GM10266 (cell line): Measurements from ENCODE around the gene KRT10.

ENCODE experiments used
- DNase-seq: peaks from one replicate; pipeline ENCODE4 v3.0.0; 2012; ENCODE audit errors: extremely low spot score
- CTCF ChIP-seq: IDR thresholded peaks from 2 replicates; pipeline ENCODE4 v1.5.1; 2012; ENCODE audit warnings: mild to moderate bottlenecking, low read depth; ENCODE audit not compliant: control insufficient read depth, insufficient read depth; ENCODE audit errors: missing control alignments

Gene KRT10

DNA sequence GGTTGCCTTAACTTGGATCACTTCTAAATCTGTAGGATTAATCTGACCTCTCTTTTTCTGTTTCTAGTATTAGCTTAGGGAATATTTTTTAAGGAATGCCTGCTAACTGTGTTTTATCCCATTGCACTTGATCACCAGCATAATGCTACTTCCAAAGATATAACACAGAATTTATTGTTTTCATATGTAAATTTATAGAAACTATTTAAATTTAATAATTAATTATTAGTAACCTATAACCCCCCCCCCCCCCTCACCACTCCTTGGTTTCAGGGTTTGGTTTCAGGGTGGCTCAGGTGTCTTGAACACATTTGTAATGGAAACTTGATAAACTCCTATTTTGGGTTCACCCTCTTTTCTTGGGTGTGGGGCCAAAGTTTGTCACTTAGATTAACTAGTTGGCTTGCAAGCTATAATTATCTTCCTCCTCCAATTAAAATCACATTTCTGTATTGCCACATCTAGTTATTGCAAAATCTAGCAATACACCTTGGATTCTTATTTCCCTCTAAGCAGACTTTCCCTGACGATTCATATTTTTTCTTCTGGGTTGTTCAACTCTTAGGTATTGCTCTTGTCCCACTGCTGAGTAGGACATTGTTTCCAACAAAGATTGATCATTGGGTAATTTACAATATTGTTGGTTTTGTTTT is 26.3 kb upstream of the KRT10 start:
- no peak for TF ChIP-seq CTCF
- DNase-seq, result no peak

- no peak for TF ChIP-seq CTCF
- no peak for DNase-seq
Observed at GRCh38 chr17:40846515-40847144, 24.2 kb upstream of the KRT10 start.

DNA sequence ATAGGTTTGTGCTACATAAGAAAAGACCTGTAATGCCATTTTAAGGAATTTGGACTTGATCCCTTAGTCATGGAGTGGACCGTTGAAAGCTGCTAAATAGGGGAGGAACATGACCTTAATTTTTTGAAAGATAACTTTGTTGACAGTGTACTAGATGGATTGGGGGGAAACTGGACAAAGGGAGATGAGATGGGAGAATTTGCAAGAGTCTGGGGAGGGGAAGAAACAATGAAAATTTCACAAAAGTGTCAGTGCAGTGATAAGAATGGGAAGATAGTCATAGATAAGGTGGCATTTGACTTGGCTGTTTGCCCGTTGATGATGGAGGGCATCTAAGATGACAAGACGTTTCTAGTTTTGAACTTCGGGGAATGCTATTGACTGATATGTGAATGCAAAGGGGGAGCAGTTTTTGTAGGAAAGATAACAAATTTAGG is 22.3 kb upstream of the KRT10 start:
- no peak for DNase-seq
- TF ChIP-seq CTCF, result no peak

DNA sequence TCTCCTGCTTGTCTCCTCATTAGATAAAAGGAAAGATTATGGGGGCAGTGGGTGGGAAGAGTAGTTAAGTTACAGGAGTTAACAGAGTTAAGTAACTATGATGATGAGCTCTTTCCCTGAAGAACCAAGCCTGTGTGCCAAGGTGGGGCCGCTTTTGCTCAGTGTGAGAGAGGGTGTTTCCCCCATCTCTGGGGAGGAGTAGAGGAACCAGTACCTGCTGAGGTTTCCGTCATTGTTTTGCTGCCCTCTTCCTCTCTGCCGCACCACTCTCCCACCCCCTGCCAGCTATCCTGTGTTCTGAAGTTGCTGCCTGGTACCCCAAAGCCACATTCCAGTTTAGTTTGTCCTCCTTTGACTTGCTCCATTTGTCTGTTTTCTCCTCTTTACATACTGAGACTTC is 20.8 kb upstream of the KRT10 start:
- no peak for DNase-seq
- TF ChIP-seq CTCF, result no peak

GRCh38 chr17:40841246-40841645 is 18.8 kb upstream of the KRT10 start:
- no peak for TF ChIP-seq CTCF

GRCh38 chr17:40839194-40839593 is 16.8 kb upstream of the KRT10 start:
- TF ChIP-seq CTCF, result no peak
- no peak for DNase-seq

More at GRCh38 chr17:40841246-40841645, 18.8 kb upstream of the KRT10 start:
- no peak for DNase-seq

- no peak for TF ChIP-seq CTCF
- DNase-seq, result no peak
Observed at GRCh38 chr17:40836020-40836419, 13.6 kb upstream of the KRT10 start.
